ENCODE results near the gene C19orf81. TPM values are rescaled to one million over a fixed set of nuclear protein-coding genes. Genes with fewer than 3 reads are reported as not detected.

The C19orf81 gene
- total and polyA plus RNA-seq, 2 of the 8 experiments (the other 6 are each of a cell fraction or from before 2014, with no cell fraction given), result 11.7 to 13.0 TPM

- no peaks in the 10 kb centered on the region for H4K20me1 ChIP-seq (replicated peaks in 1 of 2; ENCODE audit: control insufficient read depth in 1 of 2, insufficient read depth in 2 of 2, low read length in 2 of 2)
- H3K23ac ChIP-seq (ENCODE audit: insufficient read length), result no peak overlapping the region
- H3K27me3 ChIP-seq (replicated peaks in 1 of 4; ENCODE audit: control insufficient read depth in 3 of 4, extremely low read depth in 1 of 4, insufficient read depth in 3 of 4, low read length in 3 of 4), result peaks cover 1 to 36% (median 29%) of the 10 kb centered on the region in 4 experiments
- no peak overlapping the region for H3K9ac ChIP-seq (replicated peaks in 1 of 4; ENCODE audit: extremely low read depth in 1 of 4, low read depth in 3 of 4, low read length in 3 of 4)
- H3K4me1 ChIP-seq (replicated peaks in 1 of 4; ENCODE audit: control insufficient read depth in 3 of 4, insufficient read depth in 4 of 4, low read length in 3 of 4), result peaks cover 0 to 10% (median 5%) of the 10 kb centered on the region in 4 experiments; a peak in 4 of 7 replicates
- H2BK5ac ChIP-seq (ENCODE audit: low read depth, low read length), result no peak overlapping the region
- no peak overlapping the region for H4K5ac ChIP-seq (ENCODE audit: insufficient read length, low read depth, low read length)
- no peak overlapping the region for H3K4me3 ChIP-seq (ENCODE audit: extremely low read depth in 1 of 4, insufficient read depth in 2 of 4, low read depth in 3 of 4, low read length in 4 of 4)
- no peak overlapping the region for H4K91ac ChIP-seq (replicated peaks; ENCODE audit: insufficient read length, low read length)
- POLR2A ChIA-PET (ENCODE audit: partially characterized antibody), result interaction anchor here (2.0 kb wide), 1 partner anchor 10 kb away, joined by 4 read pairs; no protein-coding TSS in a partner anchor
- no peak overlapping the region for H3K4me2 ChIP-seq (ENCODE audit: insufficient read depth in 1 of 2, low read depth in 2 of 2, low read length in 2 of 2)
- no peak overlapping the region for H2BK15ac ChIP-seq (ENCODE audit: low read length)
- H3K9me3 ChIP-seq (ENCODE audit: insufficient read depth in 2 of 2, low read depth in 1 of 2, low read length in 1 of 2), result no peaks in the 10 kb centered on the region
- WGBS, 2 experiments (ENCODE audit: extremely low coverage in 1 of 2, insufficient coverage in 1 of 2, insufficient read length in 1 of 2, insufficient replicate concordance in 2 of 2, low coverage in 1 of 2, low lambda C conversion rate in 2 of 2, missing lambda C conversion rate in 1 of 2), result 29% methylated on average over 21 of the region's 23 CpGs; no CpG with 5 or more reads in 1 of the 2 experiments
- CTCF ChIA-PET (ENCODE audit: partially characterized antibody), result interaction anchor here (0.6 kb wide), 2 partner anchors 10 to 71 kb away, joined by 4 read pairs; no protein-coding TSS in a partner anchor
- DNase-seq (ENCODE audit: low read depth in 1 of 2, low spot score in 2 of 2) (peak in 1 of 2 experiments; percentile 96), FAIRE-seq (peak; percentile 88)
- H2AK5ac ChIP-seq (ENCODE audit: low read depth, low read length), result peak overlapping the region; percentile 32; the same call in 1 of the 2 replicates
- H3K79me1 ChIP-seq (ENCODE audit: low read depth, low read length), result no peaks in the 10 kb centered on the region
- H3K23me2 ChIP-seq (ENCODE audit: low read depth, low read length), result peaks cover 3% of the 10 kb centered on the region
- H3K14ac ChIP-seq (ENCODE audit: insufficient read length), result no peak overlapping the region
- no peaks in the 10 kb centered on the region for H3K79me2 ChIP-seq (ENCODE audit: control insufficient read depth in 1 of 2, insufficient read depth in 2 of 2, low read length in 2 of 2)
- H3K56ac ChIP-seq (replicated peaks; ENCODE audit: insufficient read length, low read depth, low read length), result no peak overlapping the region
- no peak overlapping the region; the same call in 1 of the 2 replicates for H3K18ac ChIP-seq (ENCODE audit: extremely low read depth, low read length)
- H3K4ac ChIP-seq (replicated peaks; ENCODE audit: insufficient read length, low read depth, low read length), result no peak overlapping the region
- H2BK120ac ChIP-seq (replicated peaks; ENCODE audit: low read depth, low read length), result no peak overlapping the region
- peak overlapping the region; percentile 39; the same call in 1 of the 2 replicates for H2BK12ac ChIP-seq (ENCODE audit: low read depth, low read length)
- no peak overlapping the region for H4K8ac ChIP-seq (ENCODE audit: extremely low read depth, insufficient read depth, low read length)
- H2AFZ ChIP-seq (ENCODE audit: low read length), result no peak overlapping the region
- H3K36me3 ChIP-seq (ENCODE audit: control insufficient read depth in 2 of 4, insufficient read depth in 4 of 4, low read length in 3 of 4), result no peaks in the 10 kb centered on the region
- no peak overlapping the region for H3K27ac ChIP-seq (ENCODE audit: low read depth, low read length)
- H2BK20ac ChIP-seq (ENCODE audit: low read length), result no peak overlapping the region
- TF ChIP-seq ZNF274 (IDR thresholded peaks at IDR 0.05; ENCODE audit: borderline replicate concordance, extremely low read depth, low read length) (no peak), CREB1 (IDR thresholded peaks at IDR 0.05) (peak; percentile 97), CTCF (IDR thresholded peaks at IDR 0.05; ENCODE audit: control extremely low read depth in 1 of 3, insufficient read depth in 1 of 3, low read depth in 1 of 3, low read length in 3 of 3) (no peak), CBX8 (IDR thresholded peaks at IDR 0.05; ENCODE audit: borderline replicate concordance, low read depth, low read length) (no peak), CHD2 (IDR thresholded peaks at IDR 0.05; ENCODE audit: low read length) (peak; percentile 88), NANOG (IDR thresholded peaks at IDR 0.05; ENCODE audit: insufficient read depth, low read depth, low read length, poor library complexity, severe bottlenecking) (no peak), TEAD4 (IDR thresholded peaks at IDR 0.05; ENCODE audit: low read depth, low read length) (no peak), SRF (IDR thresholded peaks at IDR 0.05; ENCODE audit: low read depth, low read length) (no peak)
Measured at GRCh38 chr19:50679177-50680125, 30.2 kb downstream of the C19orf81 start.
